HEK293T (cell line): ENCODE measurements around the gene RDH14.

ENCODE experiments used
- CTCF ChIA-PET: fragments of 350-600 bp; formaldehyde crosslinking; extraction: SDS; loops from one replicate; lab custom pipeline; 2021; ENCODE audit warnings: antibody characterized with exemption, inconsistent platforms; lab: Yijun Ruan, JAX
- POLR2A ChIA-PET: fragments of 350-600 bp; formaldehyde crosslinking; extraction: SDS; loops from one replicate; lab custom pipeline; 2020; ENCODE audit warnings: antibody characterized with exemption, inconsistent platforms; lab: Yijun Ruan, JAX
- DNase-seq: peaks from one replicate; pipeline ENCODE4 v3.0.0; 2012; ENCODE audit warnings: mixed read lengths; ENCODE audit errors: extremely low spot score
- ARNT ChIP-seq: fragments of 450-650 bp; IDR thresholded peaks from 2 replicates; pipeline ENCODE4 v1.6.1; 2017; ENCODE audit warnings: mild to moderate bottlenecking
- BHLHE40 ChIP-seq: fragments of 450-650 bp; IDR thresholded peaks from 2 replicates; pipeline ENCODE4 v1.6.1; 2016; ENCODE audit warnings: mild to moderate bottlenecking, moderate library complexity, borderline replicate concordance
- CTBP1 ChIP-seq: fragments of 450-650 bp; IDR thresholded peaks from 2 replicates; pipeline ENCODE4 v1.6.1; 2016; ENCODE audit warnings: borderline replicate concordance
- ELF4 ChIP-seq: fragments of 450-650 bp; IDR thresholded peaks from 2 replicates; pipeline ENCODE4 v1.6.1; 2017; ENCODE audit warnings: antibody characterized with exemption
- FOXA1 ChIP-seq: fragments of 450-650 bp; IDR thresholded peaks from 2 replicates; pipeline ENCODE4 v1.6.1; 2016; ENCODE audit warnings: mild to moderate bottlenecking
- FOXK2 ChIP-seq: fragments of 450-650 bp; IDR thresholded peaks from 2 replicates; pipeline ENCODE4 v1.6.1; 2016; ENCODE audit warnings: mild to moderate bottlenecking
- FOXM1 ChIP-seq: fragments of 450-650 bp; IDR thresholded peaks from 2 replicates; pipeline ENCODE4 v1.6.1; 2017; ENCODE audit warnings: mild to moderate bottlenecking, borderline replicate concordance
- HDGF ChIP-seq: fragments of 450-650 bp; IDR thresholded peaks from 2 replicates; pipeline ENCODE4 v1.6.1; 2017; ENCODE audit warnings: antibody characterized with exemption, borderline replicate concordance
- L3MBTL2 ChIP-seq: fragments of 450-650 bp; conservative IDR thresholded peaks from 2 replicates; pipeline ENCODE4 v1.6.1; 2016; ENCODE audit warnings: mild to moderate bottlenecking
- LEF1 ChIP-seq: fragments of 450-650 bp; IDR thresholded peaks from 2 replicates; pipeline ENCODE4 v1.6.1; 2017; ENCODE audit warnings: mild to moderate bottlenecking, borderline replicate concordance
- NFRKB ChIP-seq: fragments of 450-650 bp; IDR thresholded peaks from 2 replicates; pipeline ENCODE4 v1.6.1; 2016; ENCODE audit warnings: mild to moderate bottlenecking, moderate library complexity
- PKNOX1 ChIP-seq: fragments of 450-650 bp; IDR thresholded peaks from 2 replicates; pipeline ENCODE4 v1.6.1; 2016
- SP1 ChIP-seq: fragments of 450-650 bp; IDR thresholded peaks from 2 replicates; pipeline ENCODE4 v1.6.1; 2017
- SUZ12 ChIP-seq: fragments of 450-650 bp; IDR thresholded peaks from 2 replicates; pipeline ENCODE4 v1.6.1; 2016; ENCODE audit warnings: mild to moderate bottlenecking
- TARDBP ChIP-seq: fragments of 450-650 bp; IDR thresholded peaks from 2 replicates; pipeline ENCODE4 v1.6.1; 2016
- ZNF384 ChIP-seq: fragments of 450-650 bp; IDR thresholded peaks from 2 replicates; pipeline ENCODE4 v1.6.1; 2016

Gene RDH14

GRCh38 chr2:18525236-18525635, 35.2 kb downstream of the RDH14 start:
- CTCF ChIA-PET: no interaction called here
- no peak for DNase-seq
- POLR2A ChIA-PET: no interaction called here
- TF ChIP-seq NFRKB (no peak), TARDBP (no peak), ZNF384 (no peak), ELF4 (no peak), LEF1 (no peak), HDGF (no peak), FOXA1 (no peak), SP1 (no peak), SUZ12 (no peak), FOXM1 (no peak), BHLHE40 (no peak), CTBP1 (no peak), PKNOX1 (no peak), ARNT (no peak), FOXK2 (no peak), L3MBTL2 (no peak)

GRCh38 chr2:18522484-18523146, 37.8 kb downstream of the RDH14 start:
- no peak for DNase-seq
- ChIA-PET POLR2A (interaction anchor here (0.9 kb wide), 1 partner anchor 37 kb away, joined by 3 read pairs; no protein-coding TSS in a partner anchor), CTCF (no interaction called here)
- TF ChIP-seq HDGF (no peak), NFRKB (no peak), ELF4 (no peak), SP1 (no peak), TARDBP (no peak)

- TF ChIP-seq PKNOX1: peak; percentile 41; the same call in 1 of the 2 replicates
- no peak for TF ChIP-seq FOXM1
- peak; percentile 77 for DNase-seq
- POLR2A ChIA-PET: no interaction called here
- CTCF ChIA-PET: interaction anchor here (0.5 to 1.4 kb wide), 14 partner anchors 9 to 1489 kb away, joined by 3 to 10 read pairs (median 3); partner anchors contain the start of gene RDH14
Measured at GRCh38 chr2:18520451-18521425, 39.7 kb downstream of the RDH14 start.

- POLR2A ChIA-PET: no interaction called here
- no peak for DNase-seq
- TF ChIP-seq BHLHE40 (no peak), TARDBP (no peak), L3MBTL2 (no peak), FOXK2 (no peak), ARNT (no peak), NFRKB (no peak), PKNOX1 (no peak), SP1 (no peak), SUZ12 (no peak), ZNF384 (no peak), HDGF (no peak), LEF1 (no peak), FOXM1 (no peak), CTBP1 (no peak), FOXA1 (no peak), ELF4 (no peak)
Measured at GRCh38 chr2:18519914-18520450, 40.5 kb downstream of the RDH14 start.

GRCh38 chr2:18518116-18519111, 42.0 kb downstream of the RDH14 start:
- ChIA-PET CTCF (no interaction called here), POLR2A (no interaction called here)
- no peak for DNase-seq
- no peak for TF ChIP-seq L3MBTL2
- TF ChIP-seq ARNT: no peak
- TF ChIP-seq BHLHE40: no peak
- no peak for TF ChIP-seq FOXM1
- no peak for TF ChIP-seq TARDBP
- TF ChIP-seq FOXK2: no peak
- TF ChIP-seq SP1: no peak
- no peak for TF ChIP-seq ELF4
- no peak for TF ChIP-seq HDGF
- no peak for TF ChIP-seq ZNF384

More at GRCh38 chr2:18519914-18520450, 40.5 kb downstream of the RDH14 start:
- CTCF ChIA-PET: interaction anchor here (0.6 to 1.4 kb wide), 13 partner anchors 9 to 1489 kb away, joined by 3 to 6 read pairs (median 3); partner anchors contain the start of gene RDH14
